Stimulated activated CD4-positive, alpha-beta T cell treated with anti-CD3 and anti-CD28 coated beads, Interleukin-2, amount 100 ng/mL, for 24 hours (primary cell): Measurements from ENCODE around the gene C11orf91.
"Not testable (repeated sequence)": the region's sequence is repeated elsewhere in the genome, so short reads cannot be mapped to it uniquely, and the experiment has no call there.

ENCODE experiments used
- DNase-seq, 2 donors: peaks; one replicate each; pipeline ENCODE4 v3.0.0-alpha.2; 2020

Gene C11orf91

GRCh38 chr11:33721426-33721825 is 20.8 kb upstream of the C11orf91 start:
- DNase-seq: no peak

- DNase-seq: no peak
Measured at GRCh38 chr11:33719587-33719986, 19.0 kb upstream of the C11orf91 start.

GRCh38 chr11:33718440-33718839 is 17.8 kb upstream of the C11orf91 start:
- no peak for DNase-seq

GRCh38 chr11:33716243-33716642 is 15.6 kb upstream of the C11orf91 start:
- DNase-seq: no peak

GRCh38 chr11:33713856-33714398 is 13.3 kb upstream of the C11orf91 start:
- no peak for DNase-seq

- no peak for DNase-seq
Measured at GRCh38 chr11:33713151-33713855, 12.7 kb upstream of the C11orf91 start.

- DNase-seq: no peak
Measured at GRCh38 chr11:33712436-33712835, 11.8 kb upstream of the C11orf91 start.

GRCh38 chr11:33709466-33709865 is 8.8 kb upstream of the C11orf91 start:
- DNase-seq: no peak

- no peak for DNase-seq
Measured at GRCh38 chr11:33708985-33709384, 8.4 kb upstream of the C11orf91 start.

GRCh38 chr11:33707831-33708230 is 7.2 kb upstream of the C11orf91 start:
- not testable (repeated sequence) for DNase-seq

GRCh38 chr11:33706966-33707365 is 6.3 kb upstream of the C11orf91 start:
- no peak for DNase-seq

GRCh38 chr11:33706546-33706945 is 5.9 kb upstream of the C11orf91 start:
- DNase-seq: no peak

- DNase-seq: no peak
Measured at GRCh38 chr11:33704240-33705002, 3.8 kb upstream of the C11orf91 start.

- DNase-seq: no peak
Measured at GRCh38 chr11:33703788-33704187, 3.2 kb upstream of the C11orf91 start.

- no peak for DNase-seq
Measured at GRCh38 chr11:33703234-33703633, 2.6 kb upstream of the C11orf91 start.

- no peak for DNase-seq
Measured at GRCh38 chr11:33701302-33702230, 940 bp upstream of the C11orf91 start.

GRCh38 chr11:33700063-33700501 is 544 bp downstream of the C11orf91 start:
- no peak for DNase-seq

GRCh38 chr11:33699515-33700062 is 1.0 kb downstream of the C11orf91 start:
- DNase-seq: no peak

- DNase-seq: no peak
Measured at GRCh38 chr11:33698921-33699320, 1.7 kb downstream of the C11orf91 start.

GRCh38 chr11:33697997-33698396 is 2.6 kb downstream of the C11orf91 start:
- no peak for DNase-seq

GRCh38 chr11:33696931-33697638 is 3.5 kb downstream of the C11orf91 start:
- no peak for DNase-seq

- no peak for DNase-seq
Measured at GRCh38 chr11:33696411-33696810, 4.2 kb downstream of the C11orf91 start.
